Uterus (tissue), 4 donors: ENCODE measurements around the gene DEDD2. TPM values are rescaled to one million over a fixed set of nuclear protein-coding genes. Genes with fewer than 3 reads are reported as not detected.

Experiments used
- DNase-seq, 2 donors: peaks; one replicate each; pipeline ENCODE4 v3.0.0-alpha.2; 2019 to 2020
- H3K27ac ChIP-seq, 2 donors: fragments of 200-600 bp; sonication (generic); 1 replicate in 1 of 2; 2 replicates in 1 of 2; pipeline ENCODE4 v1.5.1; 2016 to 2018
- H3K27me3 ChIP-seq, 2 donors: fragments of 200-600 bp; sonication (generic); one replicate each; pipeline ENCODE4 v1.5.1; 2018 to 2019; ENCODE audit warnings: control low read depth in 1 of 2
- H3K36me3 ChIP-seq, 2 donors: fragments of 200-600 bp; sonication (generic); one replicate each; pipeline ENCODE4 v1.5.1; 2019; ENCODE audit warnings: control low read depth in 1 of 2
- H3K4me1 ChIP-seq, 2 donors: fragments of 200-600 bp; sonication (generic); one replicate each; pipeline ENCODE4 v1.5.1; 2018 to 2019; ENCODE audit warnings: control low read depth in 1 of 2
- H3K4me3 ChIP-seq, 2 donors: fragments of 200-600 bp; sonication (generic); 1 replicate in 1 of 2; 2 replicates in 1 of 2; pipeline ENCODE4 v1.5.1; 2018 to 2019; ENCODE audit warnings: mild to moderate bottlenecking in 1 of 2
- H3K9me3 ChIP-seq, 2 donors: fragments of 200-600 bp; sonication (generic); one replicate each; pipeline ENCODE4 v1.5.1; 2019; ENCODE audit warnings: control low read depth in 1 of 2
- POLR2A ChIP-seq, 2 donors: fragments of 450-650 bp; IDR thresholded peaks; one replicate each; pipeline ENCODE4 v1.6.1; 2016; ENCODE audit warnings: antibody characterized with exemption in 2 of 2, mild to moderate bottlenecking in 1 of 2, moderate library complexity in 1 of 2
- intact Hi-C: fragments of 100-400 bp; cut with DNase I; formaldehyde crosslinking; loops from one replicate; pipeline ENCODE4 v1.15.1; 2023; ENCODE audit warnings: low total_unique reads
- total RNA-seq, 4 donors: library from RNA; depleted of rRNA in 3 of 4; stranded (reverse); fragments of >200 nt in 3 of 4; gene quantifications; one replicate each; pipeline versions ENCODE4 v1.1.0 to v1.2.4, GENCODE V29; 2014 to 2023
- TF ChIP-seq, protein P1 (sequence below), 4 experiments: fragments of 200-600 bp in 2 of 4; fragments of 450-650 bp in 2 of 4; sonication (generic) in 2 of 4; IDR thresholded peaks; one replicate each; pipeline ENCODE4 v1.5.1; 2016 to 2019; ENCODE audit warnings: antibody characterized with exemption in 4 of 4, mild to moderate bottlenecking in 2 of 4, moderate library complexity in 1 of 4
- donor health status: DM: yes; HTN: yes; CAD: no.

DEDD2 gene
- total RNA-seq, 4 donors from 2014 or later: 8.2 to 127 (median 23.0) TPM

DNA sequence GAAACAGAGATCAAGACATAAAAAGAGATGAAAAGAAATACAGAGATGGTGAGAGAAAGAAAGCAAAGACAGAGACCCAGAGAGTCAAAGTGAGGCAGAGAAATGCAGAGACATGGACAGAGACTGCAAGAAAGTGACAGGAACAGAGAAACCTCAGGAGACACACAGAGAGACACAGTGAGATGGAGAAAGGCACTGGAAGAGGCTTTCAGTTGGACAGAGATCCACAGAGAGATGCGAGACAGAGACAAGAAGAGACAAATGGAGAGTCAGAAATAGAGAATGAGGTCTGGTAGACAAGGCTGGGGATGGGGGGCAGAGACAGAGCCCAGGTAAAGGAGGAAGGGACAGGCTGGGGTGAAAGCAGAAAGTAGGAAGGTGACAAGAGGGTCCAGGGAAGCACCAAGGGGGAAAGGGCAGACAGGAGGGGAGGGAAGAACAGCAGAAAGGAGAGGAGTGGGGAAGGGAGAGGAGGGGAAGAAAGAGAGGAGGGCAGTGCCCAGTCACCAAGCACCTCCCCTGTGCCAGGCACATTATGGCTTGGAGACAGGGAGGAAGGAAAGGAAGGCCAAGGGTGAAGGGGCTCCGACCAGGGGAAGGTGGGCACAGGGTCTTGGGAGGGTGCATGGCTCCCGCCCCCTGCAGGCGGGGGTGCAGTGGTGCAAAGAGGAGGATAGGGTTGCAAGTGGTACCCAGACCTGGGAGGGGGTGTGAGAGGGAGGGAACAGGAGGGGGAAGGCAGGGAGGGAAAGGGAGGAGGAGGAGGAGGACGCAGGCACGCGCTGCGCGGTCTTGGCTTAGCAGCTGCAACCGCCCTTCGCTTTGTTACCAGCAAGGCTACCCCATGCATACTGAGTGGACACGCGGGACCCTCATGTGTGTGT, 38.4 kb downstream of the DEDD2 start:
- Histone ChIP-seq H3K4me3 (no peak overlapping the region), H3K9me3 (no peaks in the 10 kb centered on the region), H3K36me3 (no peaks in the 10 kb centered on the region), H3K27me3 (peaks cover 0 to 23% of the 10 kb centered on the region in 2 donors), H3K4me1 (no peaks in the 10 kb centered on the region), H3K27ac (no peak overlapping the region)
- intact Hi-C loops: no loop called here
- DNase-seq: no peak
- TF ChIP-seq, protein P1, sequence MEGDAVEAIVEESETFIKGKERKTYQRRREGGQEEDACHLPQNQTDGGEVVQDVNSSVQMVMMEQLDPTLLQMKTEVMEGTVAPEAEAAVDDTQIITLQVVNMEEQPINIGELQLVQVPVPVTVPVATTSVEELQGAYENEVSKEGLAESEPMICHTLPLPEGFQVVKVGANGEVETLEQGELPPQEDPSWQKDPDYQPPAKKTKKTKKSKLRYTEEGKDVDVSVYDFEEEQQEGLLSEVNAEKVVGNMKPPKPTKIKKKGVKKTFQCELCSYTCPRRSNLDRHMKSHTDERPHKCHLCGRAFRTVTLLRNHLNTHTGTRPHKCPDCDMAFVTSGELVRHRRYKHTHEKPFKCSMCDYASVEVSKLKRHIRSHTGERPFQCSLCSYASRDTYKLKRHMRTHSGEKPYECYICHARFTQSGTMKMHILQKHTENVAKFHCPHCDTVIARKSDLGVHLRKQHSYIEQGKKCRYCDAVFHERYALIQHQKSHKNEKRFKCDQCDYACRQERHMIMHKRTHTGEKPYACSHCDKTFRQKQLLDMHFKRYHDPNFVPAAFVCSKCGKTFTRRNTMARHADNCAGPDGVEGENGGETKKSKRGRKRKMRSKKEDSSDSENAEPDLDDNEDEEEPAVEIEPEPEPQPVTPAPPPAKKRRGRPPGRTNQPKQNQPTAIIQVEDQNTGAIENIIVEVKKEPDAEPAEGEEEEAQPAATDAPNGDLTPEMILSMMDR (IDR thresholded peaks at IDR 0.05): no peak
- TF ChIP-seq POLR2A (IDR thresholded peaks at IDR 0.05): no peak

DNA sequence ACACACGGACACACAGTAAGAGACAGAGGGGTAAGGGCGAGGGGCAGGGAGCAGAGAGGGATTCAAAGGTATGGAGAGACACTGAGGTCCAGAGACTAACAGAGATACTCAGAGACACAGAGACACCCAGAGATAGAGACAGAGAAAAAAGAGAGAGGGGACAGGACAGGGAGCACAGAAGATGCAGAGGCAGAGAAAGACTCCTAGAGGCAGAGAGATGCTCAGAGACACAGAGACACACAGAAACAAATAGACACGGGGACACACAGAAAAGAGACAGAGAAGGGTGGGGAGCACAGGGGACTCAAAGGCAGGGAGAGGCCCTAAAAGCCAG, 39.8 kb downstream of the DEDD2 start:
- Histone ChIP-seq H3K9me3 (no peaks in the 10 kb centered on the region), H3K36me3 (no peaks in the 10 kb centered on the region), H3K4me1 (no peaks in the 10 kb centered on the region), H3K27ac (no peak overlapping the region), H3K4me3 (no peak overlapping the region), H3K27me3 (peaks cover 0 to 23% of the 10 kb centered on the region in 2 donors)
- TF ChIP-seq, protein P1 (IDR thresholded peaks at IDR 0.05): no peak
- TF ChIP-seq POLR2A (IDR thresholded peaks at IDR 0.05): no peak
- DNase-seq: no peak
- intact Hi-C loops: no loop called here

DNA sequence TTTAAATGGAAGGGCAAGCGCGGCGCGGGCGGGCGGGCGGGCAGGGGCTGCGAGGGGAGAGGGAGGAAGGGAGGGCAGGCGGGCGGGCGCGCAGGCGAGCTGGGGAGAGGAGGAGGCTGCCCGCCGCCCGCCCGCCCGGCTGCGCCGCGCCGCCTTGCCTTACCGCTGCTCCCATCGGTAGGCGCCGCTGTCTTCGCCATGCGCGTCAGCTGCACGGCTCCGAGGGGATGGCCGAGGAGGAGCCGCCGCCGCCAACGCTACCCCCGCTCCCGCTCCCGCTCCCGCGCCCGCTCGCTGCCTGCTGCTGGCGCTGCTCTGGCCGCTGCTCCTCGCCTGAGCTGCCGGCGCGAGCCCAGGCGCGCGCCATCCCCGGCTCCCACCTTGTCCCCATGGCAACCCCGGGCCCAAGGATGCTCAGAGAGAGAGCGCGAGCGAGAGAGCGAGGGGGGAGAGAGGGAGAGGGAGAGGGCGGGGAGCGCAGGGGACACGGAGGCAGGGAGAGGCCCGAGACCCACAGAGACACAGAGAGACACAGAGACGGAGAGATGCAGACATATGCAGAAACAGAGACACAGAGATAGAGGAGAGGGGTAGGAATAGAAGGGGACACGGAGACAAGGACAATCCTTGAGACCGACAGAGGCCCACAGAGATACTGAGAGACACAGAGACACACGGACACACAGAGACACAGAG, 40.3 kb downstream of the DEDD2 start:
- Histone ChIP-seq H3K27me3 (peaks cover 0 to 23% of the 10 kb centered on the region in 2 donors), H3K36me3 (no peaks in the 10 kb centered on the region), H3K9me3 (no peaks in the 10 kb centered on the region), H3K4me1 (no peaks in the 10 kb centered on the region), H3K27ac (peak overlapping the region in 1 of 2 donors; percentile 33), H3K4me3 (peak overlapping the region; percentile 1 to 33)
- intact Hi-C loops: no loop called here
- peak; percentile 36 to 64 for DNase-seq
- TF ChIP-seq, protein P1 (IDR thresholded peaks at IDR 0.05): peak; percentile 14 to 61 (median 38)
- TF ChIP-seq POLR2A (IDR thresholded peaks at IDR 0.05): no peak

DNA sequence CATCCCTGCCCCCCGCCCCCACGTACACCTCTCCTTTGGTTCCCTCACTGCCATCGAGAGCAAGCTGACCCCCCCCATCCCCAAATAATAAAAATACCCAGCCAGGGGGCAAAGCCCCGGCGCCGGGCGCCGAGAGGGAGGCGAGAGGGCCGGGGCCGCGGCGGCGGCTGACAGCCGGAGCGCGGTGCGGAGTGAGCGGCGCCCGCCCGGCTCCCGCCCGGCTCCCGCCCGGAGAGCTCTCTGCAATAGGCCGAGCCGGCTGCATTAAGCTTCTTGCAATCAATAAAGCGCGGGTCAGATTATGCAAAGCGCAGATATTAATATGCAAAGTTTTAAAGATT, 40.9 kb downstream of the DEDD2 start:
- intact Hi-C loops: no loop called here

More for the DNA sequence above, 40.9 kb downstream of the DEDD2 start:
- no peaks in the 10 kb centered on the region for H3K4me1 ChIP-seq
- H3K27me3 ChIP-seq: peaks cover 0 to 23% of the 10 kb centered on the region in 2 donors
- H3K36me3 ChIP-seq: no peaks in the 10 kb centered on the region
- H3K4me3 ChIP-seq: peak overlapping the region; percentile 1 to 33
- H3K9me3 ChIP-seq: no peaks in the 10 kb centered on the region
- H3K27ac ChIP-seq: peak overlapping the region in 1 of 2 donors; percentile 33
- DNase-seq: no peak
- TF ChIP-seq POLR2A (IDR thresholded peaks at IDR 0.05): no peak
- TF ChIP-seq, protein P1 (IDR thresholded peaks at IDR 0.05): no peak
